Inflammatory macrophage treated with lipopolysaccharide for 4 hours (primary cell): ENCODE data around the gene MYO16.

Source experiments
- DNase-seq: peaks from one replicate; pipeline ENCODE4 v3.0.0-alpha.2; 2020

The MYO16 gene

GRCh38 chr13:108629181-108629752 lies at the start of gene MYO16:
MYO16 (plus strand) TSS chr13:108629611; CDS start chr13:108629845, 234 bp downstream.
- DNase-seq, result no peak

- no peak for DNase-seq
These were observed 42.6 kb upstream of the MYO16 start for GRCh38 chr13:108586826-108587225.

GRCh38 chr13:108588516-108588915 lies 40.9 kb upstream of the MYO16 start:
- DNase-seq, result no peak

GRCh38 chr13:108594153-108594552 lies 35.3 kb upstream of the MYO16 start:
- no peak for DNase-seq

GRCh38 chr13:108595436-108596274 lies 33.8 kb upstream of the MYO16 start:
- no peak for DNase-seq

GRCh38 chr13:108597943-108598342 lies 31.5 kb upstream of the MYO16 start:
- DNase-seq, result no peak

GRCh38 chr13:108606424-108606823 lies 23.0 kb upstream of the MYO16 start:
- DNase-seq, result no peak

- no peak for DNase-seq
These were observed 20.1 kb upstream of the MYO16 start for GRCh38 chr13:108609353-108609752.

- DNase-seq, result no peak
These were observed 18.9 kb upstream of the MYO16 start for GRCh38 chr13:108610507-108610906.

- DNase-seq, result no peak
These were observed 14.2 kb upstream of the MYO16 start for GRCh38 chr13:108615241-108615640.

- no peak for DNase-seq
These were observed 11.2 kb upstream of the MYO16 start for GRCh38 chr13:108618233-108618632.

GRCh38 chr13:108621462-108621861 lies 7.9 kb upstream of the MYO16 start:
- no peak for DNase-seq

- no peak for DNase-seq
These were observed 5.3 kb upstream of the MYO16 start for GRCh38 chr13:108624108-108624507.

GRCh38 chr13:108624979-108625378 lies 4.4 kb upstream of the MYO16 start:
- DNase-seq, result no peak

GRCh38 chr13:108629988-108630387 lies 577 bp downstream of the MYO16 start:
- DNase-seq, result no peak

GRCh38 chr13:108632649-108633167 lies 3.3 kb downstream of the MYO16 start:
- DNase-seq, result no peak

GRCh38 chr13:108638901-108639300 lies 9.5 kb downstream of the MYO16 start:
- DNase-seq, result no peak

GRCh38 chr13:108643646-108644353 lies 14.4 kb downstream of the MYO16 start:
- no peak for DNase-seq

- DNase-seq, result no peak
These were observed 16.0 kb downstream of the MYO16 start for GRCh38 chr13:108645376-108645775.

GRCh38 chr13:108650271-108650670 lies 20.9 kb downstream of the MYO16 start:
- DNase-seq, result no peak

GRCh38 chr13:108656742-108657141 lies 27.3 kb downstream of the MYO16 start:
- DNase-seq, result no peak

- DNase-seq, result no peak
These were observed 28.1 kb downstream of the MYO16 start for GRCh38 chr13:108657519-108657918.

GRCh38 chr13:108662528-108662927 lies 33.1 kb downstream of the MYO16 start:
- DNase-seq, result no peak

- DNase-seq, result no peak
These were observed 34.3 kb downstream of the MYO16 start for GRCh38 chr13:108663710-108664109.
